Stimulated activated CD8-positive, alpha-beta memory T cell treated with anti-CD3 and anti-CD28 coated beads, Interleukin-12 subunit alpha, Interleukin-12 subunit beta, amount 100 ng/mL, for 24 hours (primary cell): ENCODE data around the gene PMPCA.
"Not testable (repeated sequence)": the region's sequence is repeated elsewhere in the genome, so short reads cannot be mapped to it uniquely, and the experiment has no call there.

Source experiments
- DNase-seq: peaks from one replicate; pipeline ENCODE4 v3.0.0-alpha.2; 2020; ENCODE audit errors: extremely low read depth

PMPCA gene

DNA sequence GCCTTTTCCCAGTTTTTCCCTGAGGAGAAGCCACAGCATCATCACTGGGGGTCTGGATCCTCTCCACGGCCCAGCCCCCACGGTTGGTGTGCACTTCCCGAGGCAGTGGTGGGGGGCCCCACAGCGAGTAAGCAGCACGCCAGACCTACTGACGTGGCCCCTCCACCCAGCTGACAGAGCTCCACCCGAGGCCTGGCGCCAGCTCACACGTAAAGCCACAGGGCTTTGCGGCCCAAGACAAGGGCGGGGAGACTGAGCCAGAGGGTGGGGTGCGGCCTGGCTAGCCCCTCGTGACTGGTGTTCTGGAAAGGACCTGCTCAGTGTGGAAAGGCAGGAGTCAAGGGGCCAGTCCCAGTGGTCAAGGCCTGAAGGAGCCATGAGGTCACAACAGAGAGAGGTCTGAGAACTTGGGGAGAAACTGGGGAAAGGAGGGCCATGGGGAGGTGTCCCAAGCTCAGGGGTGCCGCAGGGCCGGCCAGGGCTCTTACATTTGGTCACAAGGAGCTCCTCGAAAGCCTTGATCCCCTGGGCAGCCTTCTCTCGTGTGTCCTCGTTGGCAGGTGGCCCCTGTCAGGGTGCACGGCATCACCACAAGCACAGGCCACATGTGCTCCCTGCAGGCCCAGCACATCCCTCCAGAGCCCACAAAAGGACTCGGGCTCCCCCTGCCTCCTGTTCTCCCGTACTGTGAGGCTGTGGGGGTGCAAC, 16.0 kb upstream of the PMPCA start:
- no peak for DNase-seq

DNA sequence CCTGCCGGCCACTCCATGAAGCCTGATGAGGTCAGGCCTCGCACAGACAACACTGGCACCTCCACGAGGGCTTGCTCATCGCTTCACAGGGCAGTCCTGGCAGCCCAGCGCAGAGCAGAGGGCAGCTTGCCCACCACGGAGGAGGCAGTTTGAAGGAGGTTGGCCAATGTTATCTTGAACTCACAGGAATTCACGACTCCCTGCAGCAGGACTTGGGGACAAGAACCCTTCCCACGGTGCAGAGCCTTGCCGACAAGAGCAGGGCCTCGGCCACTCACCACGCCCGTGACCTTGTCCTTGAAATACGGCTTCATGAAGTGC, 15.5 kb upstream of the PMPCA start:
- no peak for DNase-seq

DNA sequence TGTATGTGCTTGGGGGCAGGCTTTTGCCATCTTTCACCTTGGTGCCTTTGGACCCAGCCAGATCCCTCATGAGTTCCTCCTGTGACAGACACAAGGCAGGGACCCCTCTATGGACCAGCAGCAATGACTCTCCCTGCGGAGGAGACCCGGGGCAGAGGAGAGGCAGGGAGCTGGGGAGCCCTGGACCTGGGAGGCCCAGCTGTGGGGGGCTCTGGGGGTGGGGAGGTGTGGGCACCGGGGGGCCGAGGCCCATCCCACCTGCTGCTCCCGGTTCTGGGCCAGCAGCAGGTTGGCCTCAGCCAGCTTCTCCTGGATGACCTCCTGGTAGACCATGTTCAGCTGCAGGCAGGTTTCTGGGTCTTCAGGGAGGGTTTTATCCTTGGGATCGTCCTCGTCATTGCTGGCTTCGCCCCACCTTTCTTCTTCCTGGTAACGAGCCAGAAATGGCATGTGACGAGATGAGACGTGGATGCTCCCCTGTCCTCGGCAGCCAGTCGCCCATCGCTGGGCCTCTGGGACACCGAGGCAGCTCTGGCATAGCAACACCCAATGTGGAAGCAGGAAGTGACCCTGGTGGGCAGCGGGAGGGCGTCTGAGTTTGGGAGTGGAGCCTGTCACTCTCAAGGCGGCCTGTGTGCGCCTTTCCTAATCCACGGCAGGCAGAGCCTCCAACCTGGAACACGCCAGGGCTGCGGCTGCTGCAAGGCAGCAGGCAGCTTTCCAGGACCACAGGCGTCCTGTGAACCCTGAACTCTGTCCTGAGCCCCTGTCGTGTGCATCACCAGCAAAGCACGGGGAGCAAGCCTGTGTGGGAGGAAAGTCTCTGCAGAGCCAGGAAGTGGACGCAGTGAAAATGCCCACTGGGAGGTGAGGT, 14.9 kb upstream of the PMPCA start:
- DNase-seq, result no peak

DNA sequence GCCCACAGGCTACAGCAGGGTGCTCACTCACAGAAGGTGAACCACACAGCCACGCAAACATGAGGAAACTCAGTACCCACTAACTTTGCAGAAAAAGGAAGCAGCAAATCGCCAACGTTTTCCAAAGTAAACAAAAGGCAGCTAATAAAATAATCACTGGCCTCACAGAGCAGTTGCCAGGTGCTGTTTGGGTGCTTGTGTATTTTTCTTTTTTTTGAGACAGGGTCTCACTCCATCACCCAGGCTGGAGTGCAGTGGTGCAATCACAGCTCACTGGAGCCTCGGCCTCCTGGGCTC, 14.3 kb upstream of the PMPCA start:
- DNase-seq, result no peak

DNA sequence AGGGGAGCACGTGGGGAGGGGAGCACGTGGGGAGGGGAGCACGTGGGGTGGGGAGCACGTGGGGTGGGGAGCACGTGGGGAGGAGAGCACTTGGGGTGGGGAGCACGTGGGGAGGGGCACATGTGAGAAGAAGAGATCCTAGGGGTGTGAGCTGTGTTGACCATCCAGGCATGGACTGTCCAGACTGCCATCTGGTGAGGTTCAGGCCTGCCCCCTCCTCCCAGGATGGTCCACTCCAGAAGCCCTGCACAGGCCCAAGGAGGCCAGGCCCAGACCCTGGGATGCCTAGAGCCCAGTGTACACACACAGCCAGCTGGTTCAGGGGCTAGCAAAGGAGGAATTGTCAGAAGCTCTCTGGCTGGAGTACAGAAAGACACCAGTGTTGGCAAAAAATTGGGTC, 12.8 kb upstream of the PMPCA start:
- no peak for DNase-seq

DNA sequence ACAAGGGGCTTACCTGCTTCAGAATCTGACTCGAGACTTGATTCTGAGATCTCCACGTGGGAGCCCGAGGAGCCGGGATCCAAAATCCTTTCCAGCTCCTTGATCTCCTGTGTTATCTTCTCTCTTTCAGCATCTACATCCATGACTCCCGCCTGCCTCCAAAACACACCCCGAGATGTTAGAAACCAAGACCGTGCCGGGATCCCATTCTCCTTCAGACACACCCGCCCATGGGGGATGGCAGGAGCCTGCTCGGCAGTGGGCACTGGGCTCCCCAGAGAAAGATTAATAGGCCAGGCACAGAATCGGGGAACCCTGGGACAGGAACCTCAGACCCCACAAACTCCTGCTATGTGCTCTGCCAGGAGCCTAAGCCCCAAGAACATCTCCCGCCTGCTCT, 12.2 kb upstream of the PMPCA start:
- DNase-seq, result no peak

DNA sequence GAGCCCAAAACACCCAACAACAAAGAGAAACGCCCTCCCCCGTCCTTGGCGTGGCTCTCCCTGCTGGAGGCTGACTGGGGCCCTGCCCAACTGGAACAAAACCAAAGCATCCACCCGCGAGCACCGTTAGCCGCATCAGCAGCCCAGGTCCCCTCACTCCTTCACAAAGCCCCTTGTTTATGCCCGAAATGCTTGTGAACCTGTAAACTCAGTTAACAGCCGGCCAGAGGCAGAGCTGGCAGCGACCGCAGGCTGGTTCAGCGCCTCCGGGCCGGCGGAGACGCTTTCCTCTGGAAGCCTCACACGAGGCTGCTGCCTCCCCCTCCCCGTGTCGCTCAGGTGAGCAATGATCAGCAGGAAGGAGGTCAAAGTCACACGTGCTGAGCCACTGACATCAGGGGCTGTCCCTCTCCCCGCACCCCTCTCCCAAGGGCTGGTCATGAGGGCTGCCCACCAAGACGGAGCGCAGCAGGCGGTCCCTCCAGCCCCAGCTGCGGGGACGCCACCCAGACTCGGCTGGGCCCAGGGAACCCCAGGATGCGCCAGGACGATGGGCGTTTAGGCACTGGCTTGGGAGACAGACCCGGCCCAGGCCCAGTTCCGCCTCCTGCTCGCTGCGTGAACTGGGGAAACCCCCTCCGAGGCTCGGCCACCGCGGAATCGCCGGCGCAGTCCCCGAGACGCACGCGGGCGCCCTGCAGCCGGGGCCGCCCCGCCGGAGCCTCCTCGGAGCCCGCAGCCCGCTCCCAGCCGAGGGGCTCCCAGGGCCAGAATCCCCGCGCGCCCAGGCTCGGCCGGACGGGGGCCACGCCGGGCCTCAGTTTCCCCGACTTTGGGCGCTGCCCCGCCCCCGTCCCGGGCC, 11.1 kb upstream of the PMPCA start:
- DNase-seq, result no peak

DNA sequence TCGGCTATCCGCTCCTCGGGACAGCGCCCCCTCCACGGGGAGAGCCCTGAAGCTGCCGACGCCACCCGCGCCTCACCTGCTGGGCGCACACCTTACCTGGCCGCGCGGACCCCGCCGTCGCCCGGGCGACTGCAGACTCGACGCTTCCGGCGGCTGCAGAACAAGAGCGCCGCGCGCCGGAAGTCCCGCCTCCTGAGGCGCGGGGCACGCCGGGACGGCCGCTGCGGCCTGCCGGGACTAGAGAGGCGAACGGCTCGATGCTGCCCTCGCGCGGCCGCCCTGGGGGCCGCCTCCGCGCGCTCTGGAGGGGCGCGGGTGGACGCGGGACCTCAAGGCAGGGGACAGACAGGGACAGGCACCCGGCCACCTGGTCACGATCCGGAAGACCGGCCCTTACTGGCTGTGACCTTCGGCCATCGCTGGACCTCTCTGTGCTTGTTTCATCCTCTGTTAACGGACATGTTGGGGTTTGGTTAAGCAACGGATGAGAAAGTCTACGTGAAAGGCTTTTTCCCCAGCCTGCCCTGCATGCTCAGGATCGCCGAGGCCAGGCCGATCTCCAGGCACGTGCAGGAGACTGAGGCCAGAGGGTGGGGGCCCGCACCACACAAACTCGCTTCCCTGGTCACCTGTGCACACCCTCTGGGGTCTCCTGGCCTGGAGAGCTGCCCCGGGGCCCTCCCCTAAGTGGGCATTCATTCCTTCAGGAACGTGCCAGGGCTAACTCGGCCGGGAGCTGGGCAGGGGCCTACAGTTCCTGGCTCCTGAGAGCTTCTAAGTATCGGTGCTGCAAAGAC, 10.2 kb upstream of the PMPCA start, which contains the start of gene SNAPC4:
SNAPC4 (minus strand) TSS at position 133 of the 797 bp plus-strand sequence. CDS start 1,742 bp downstream, outside the sequence.
- peak; percentile 65 for DNase-seq

DNA sequence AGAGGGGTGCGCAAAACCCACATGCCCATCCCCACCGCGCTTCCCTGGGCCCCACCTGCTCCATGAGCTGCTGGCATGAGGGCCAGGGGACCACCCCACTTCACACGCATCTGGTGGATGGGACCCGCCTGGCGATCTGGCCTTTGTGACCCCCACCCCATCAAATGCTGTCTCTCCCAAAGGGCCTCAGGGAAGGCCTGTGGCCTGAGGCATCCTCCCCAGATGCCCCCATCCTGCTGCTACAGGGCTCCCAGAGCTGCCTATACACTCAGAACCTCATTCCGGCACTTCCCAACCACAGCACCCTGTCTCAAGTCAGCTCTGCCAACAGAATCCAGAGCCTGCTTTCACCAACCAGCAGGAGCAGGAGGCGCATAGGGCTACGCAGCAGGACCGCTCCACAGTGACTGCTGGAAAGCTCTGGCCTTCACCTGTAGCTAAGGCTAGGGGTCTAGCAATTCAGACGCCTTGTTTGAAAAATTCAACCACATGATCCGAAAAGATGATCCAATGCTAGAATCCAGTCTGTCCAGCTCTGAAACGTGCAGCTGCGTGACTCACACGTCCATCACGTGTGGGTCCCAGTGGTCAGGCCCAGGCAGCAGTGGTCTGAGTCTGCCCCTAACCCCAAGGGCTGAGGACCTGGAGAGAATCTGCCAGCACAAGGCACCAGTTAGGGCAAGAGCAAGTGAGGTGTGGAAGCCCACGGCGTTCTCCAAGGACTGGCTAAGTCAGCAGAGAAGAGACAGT, 9.1 kb upstream of the PMPCA start:
- DNase-seq, result no peak

DNA sequence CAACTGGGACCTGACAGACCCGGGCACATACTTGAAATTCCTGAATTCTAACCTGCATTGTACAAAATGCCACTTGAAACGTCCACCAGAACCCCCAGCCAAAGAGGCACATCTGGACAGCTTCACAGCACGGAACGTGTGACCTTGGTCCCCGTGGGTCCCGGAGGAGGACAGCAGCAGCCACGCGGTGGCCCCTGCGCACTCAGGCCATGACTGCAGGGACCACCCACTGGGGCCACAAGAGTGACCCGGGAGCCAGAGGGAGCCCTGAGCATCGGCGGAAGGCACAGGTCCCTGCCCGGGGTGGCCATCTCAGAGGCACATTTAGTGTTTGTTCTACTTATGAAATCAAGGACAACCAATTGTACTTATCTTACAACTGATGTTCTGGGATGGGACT, 8.4 kb upstream of the PMPCA start:
- DNase-seq, result no peak

DNA sequence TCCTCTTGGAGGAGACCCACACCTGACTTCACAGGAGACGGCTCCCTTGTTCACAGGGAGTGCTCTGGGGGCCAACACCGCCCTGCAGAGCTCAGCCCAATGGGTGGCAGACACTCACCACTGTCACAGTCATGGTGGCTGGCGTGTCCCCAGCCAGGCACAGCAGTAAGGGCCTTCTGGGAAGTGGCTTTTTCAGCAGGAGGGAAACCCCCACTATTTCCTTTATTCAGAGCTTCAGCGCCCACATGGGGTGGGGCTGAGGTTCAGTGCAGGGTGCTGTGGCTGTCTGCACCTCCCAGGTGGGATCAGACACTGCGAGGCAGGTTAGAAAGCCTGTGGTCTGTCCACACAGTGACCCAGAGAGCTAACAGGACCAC, 6.9 kb upstream of the PMPCA start:
- DNase-seq, result no peak

DNA sequence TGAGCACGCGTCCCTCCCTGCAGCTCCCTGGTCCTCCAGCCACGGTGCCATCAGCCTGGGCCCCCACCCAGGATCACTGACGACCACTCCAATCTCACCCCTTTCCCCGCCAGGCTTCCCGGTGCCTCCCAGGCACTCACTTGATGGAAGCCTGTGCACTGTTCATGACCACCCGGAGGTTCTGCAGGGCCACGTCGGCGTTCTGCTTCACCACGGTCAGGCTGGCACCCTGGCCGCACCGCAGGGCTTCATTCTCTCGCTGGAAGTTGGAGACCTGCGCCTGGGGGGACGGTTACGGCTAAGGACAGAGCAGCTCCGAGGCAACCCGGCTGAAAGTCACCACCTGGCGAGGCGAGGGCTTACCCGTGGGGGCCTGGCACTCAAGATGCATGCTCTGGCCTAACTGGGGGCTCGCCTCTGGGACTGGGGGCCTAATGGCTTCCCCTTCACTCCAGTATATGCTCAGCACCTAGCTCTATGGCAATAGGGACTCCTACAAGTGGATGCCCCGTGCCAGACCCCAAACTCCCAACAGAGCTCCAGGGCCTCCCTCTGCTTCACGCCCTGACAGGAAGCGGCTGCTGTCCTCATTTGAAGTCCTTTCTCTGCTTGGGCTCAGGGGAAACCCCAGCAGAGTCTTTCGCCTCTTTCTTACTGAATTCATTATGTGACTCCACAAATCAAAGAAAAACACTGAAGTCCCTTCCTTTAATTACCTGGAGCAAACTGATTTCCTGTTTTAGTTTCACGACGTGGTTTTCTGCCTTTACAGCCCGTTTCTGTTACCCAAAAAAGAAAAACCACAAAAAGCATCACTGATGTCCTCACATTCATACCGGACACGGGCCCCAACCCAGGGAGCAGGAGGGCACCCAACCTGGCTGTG, 6.3 kb upstream of the PMPCA start:
- no peak for DNase-seq

DNA sequence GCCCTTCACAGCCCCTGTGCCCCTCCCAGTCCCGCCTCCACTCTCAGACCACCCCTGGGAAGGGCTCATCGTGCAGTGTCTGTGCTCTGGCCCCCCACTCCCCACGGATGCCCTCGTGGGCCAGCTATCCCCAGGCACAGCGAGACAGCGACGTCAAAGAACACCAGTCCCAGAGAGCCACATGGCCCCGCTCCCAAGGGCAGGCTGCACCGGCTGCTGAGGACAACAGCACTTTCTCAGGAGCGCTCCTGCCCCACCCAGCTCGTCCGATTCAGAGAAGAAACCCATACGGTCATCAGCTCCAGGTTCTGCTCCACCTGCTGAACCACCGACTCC, 5.7 kb upstream of the PMPCA start:
- DNase-seq, result no peak

DNA sequence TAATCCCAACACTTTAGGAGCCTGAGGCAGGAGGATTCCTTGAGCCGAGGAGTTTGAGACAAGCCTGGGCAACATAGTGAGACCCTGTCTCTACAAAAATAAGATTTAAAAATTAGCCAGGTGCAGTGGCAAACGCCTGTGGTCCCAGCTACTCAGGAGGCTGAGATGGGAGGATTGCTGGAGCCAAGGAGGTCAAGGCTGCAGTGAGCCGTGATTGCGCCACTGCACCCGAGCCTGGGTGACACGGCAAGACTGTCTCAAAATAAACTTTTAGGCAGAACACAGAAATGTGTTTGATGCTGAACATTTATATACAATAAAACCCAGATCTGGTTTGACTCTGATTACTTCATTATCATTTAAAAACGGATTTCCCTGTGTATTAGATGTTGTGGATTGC, 5.0 kb upstream of the PMPCA start:
- no peak for DNase-seq

DNA sequence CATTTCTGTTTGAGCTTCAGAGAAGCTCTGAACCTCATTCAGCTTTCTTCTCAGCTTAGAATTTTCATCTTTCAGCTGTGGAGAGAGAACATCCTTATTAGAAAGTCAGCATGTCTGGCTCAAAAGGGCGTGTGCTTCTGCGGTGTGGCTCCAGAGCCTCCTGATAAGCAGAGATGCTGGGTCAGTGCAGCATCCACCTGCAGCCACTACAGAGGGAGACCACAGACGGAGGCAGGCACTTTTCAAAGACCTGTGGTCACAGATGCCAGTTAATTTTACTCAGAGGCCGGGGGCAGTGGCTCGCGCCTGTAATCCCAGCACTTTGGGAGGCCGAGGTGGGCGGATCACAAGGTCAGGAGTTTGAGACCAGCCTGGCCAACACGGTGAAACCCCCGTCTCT, 4.6 kb upstream of the PMPCA start:
- DNase-seq, result not testable (repeated sequence)

DNA sequence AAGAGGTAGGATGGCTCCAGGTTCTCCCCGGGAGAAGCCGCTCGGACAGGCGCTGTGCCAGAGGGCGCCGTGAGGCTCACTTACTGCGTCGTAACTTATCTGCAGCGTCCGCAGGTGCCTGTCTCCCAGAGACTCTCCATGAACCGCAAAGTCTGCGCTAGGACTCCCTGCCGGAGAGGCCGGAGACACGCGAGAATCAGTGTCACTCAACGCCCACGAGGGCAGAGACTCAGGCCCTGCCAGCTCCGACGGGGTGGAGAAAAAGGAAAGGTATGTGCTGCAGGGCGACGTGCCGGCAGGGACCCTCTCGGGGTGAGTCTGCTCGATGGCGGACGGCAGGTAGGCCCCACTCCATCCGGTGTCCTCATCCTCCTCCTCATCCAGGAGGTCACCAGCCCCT, 3.4 kb upstream of the PMPCA start:
- DNase-seq, result not testable (repeated sequence)

DNA sequence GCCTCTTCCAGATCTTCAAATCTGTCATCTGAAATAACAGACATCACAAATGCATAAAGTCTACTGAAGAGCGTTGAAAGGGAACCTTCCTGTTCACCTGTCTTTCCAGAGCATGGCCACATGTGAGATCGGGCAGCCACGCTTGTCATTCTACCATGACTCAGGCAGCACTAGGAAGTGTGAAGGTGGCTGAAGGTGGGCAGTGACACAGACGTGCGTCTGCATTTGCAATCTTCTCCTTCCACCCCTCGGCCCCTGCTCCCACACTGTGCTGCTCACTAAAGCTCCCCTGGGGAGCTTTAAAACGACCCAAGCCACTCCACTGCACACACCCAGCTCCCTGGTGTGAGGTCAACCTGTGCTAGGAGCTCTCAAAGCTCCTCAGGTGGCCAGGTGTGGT, 2.5 kb upstream of the PMPCA start:
- DNase-seq, result no peak

DNA sequence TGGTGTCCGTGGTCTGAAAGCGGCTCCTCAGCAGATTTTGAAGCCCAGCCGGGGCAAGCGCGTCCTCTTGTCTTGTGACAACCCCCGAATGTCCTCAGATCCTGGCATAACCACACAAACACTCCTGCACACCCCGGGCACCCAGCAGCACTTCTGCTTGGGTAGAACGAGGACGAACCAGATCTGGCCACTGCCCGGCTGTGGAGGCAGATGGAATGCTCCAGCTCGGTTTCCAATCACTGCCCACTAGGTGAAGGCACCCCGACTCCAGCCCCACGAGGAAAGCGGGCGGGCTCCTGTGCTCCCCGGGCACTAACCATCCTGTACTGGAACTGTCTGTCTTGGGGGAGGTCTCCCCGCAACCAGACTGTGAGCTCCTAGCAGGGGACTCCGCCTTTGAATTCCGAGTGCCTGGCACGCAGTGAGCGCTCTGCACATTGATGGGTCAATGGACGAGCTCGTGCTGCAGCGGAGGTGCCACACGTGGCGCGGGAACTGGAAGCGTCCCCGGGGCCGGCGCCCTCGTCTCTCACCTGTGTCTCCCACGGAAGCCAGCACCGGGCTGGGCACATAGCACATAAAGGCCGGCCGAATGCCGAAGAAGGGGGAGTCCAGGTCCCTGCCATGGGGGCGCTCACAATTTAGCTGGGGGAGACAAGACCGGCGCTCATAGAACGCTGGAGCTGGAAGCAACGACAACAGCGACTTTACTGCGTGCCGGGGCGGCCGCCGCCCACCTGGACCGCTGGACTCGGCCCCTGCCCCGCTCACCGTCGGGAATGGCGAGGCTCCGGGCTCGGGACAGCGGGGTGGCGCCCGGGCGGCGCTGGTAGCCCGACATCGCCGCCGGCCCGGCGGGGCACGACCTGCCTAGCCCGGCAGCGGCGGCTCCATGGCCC, 652 bp upstream of the PMPCA start:
- DNase-seq, result no peak

DNA sequence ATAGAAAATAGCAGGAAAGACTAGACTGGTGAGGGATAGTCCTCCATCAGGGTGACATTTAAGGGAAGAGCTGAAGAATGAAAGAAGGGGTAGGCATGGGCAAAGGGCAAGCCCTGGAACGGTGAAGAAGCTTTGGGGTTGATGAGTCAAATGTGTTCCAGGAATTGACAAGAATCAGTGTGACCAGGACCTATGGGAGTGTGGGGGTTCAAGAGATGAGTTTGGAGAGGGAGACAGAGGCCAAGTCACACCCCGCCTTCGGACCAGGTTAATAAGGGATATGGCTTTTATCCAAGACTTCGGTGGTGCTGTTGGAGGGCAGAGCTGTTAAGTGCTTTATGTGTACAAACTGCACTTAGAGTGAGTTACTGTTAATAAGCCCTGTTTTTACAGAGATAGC, 920 bp downstream of the PMPCA start:
- DNase-seq, result no peak
